SK-N-SH (cell line): ENCODE results near the gene C1orf159. TPM values are rescaled to one million over a fixed set of nuclear protein-coding genes. Genes with fewer than 3 reads are reported as not detected.

Experiments
- CTCF ChIA-PET: fragments of 300-600, 350-600 bp; formaldehyde crosslinking; extraction: SDS; loops from one replicate; lab custom pipeline; 2021; lab: Yijun Ruan, JAX
- POLR2A ChIA-PET: fragments of 350-600 bp; sonication (Branson Sonifier 250); formaldehyde crosslinking; extraction: SDS; loops from one replicate; lab custom pipeline; 2020; ENCODE audit warnings: antibody characterized with exemption, inconsistent platforms; lab: Yijun Ruan, JAX
- DNase-seq: peaks from one replicate; pipeline ENCODE4 v3.0.0; 2012
- H2AFZ ChIP-seq: fragments of 200-600 bp; sonication (generic); 2 replicates; pipeline ENCODE4 v1.8.1; 2016; ENCODE audit warnings: antibody characterized with exemption, mild to moderate bottlenecking, low read depth
- H3F3A ChIP-seq: fragments of 200-600 bp; sonication (generic); replicated peaks from 2 replicates; pipeline ENCODE3; 2016; ENCODE audit warnings: antibody characterized with exemption, mild to moderate bottlenecking; ENCODE audit not compliant: insufficient read depth
- H3K27ac ChIP-seq, 2 experiments: fragments of 200-500 bp in 1 of 2; fragments of 200-600 bp in 1 of 2; sonication (Bioruptor generic) in 1 of 2; sonication (generic), shearing (Covaris generic) in 1 of 2; 2 replicates each; pipeline versions ENCODE4 v1.5.1 to v1.6.1; 2014 to 2016; ENCODE audit warnings: low read depth in 2 of 2, inconsistent platforms in 1 of 2, low read length in 1 of 2, mild to moderate bottlenecking in 1 of 2, mixed read lengths in 1 of 2
- H3K27me3 ChIP-seq: fragments of 200-600 bp; sonication (generic), shearing (Covaris generic); 2 replicates; pipeline ENCODE4 v1.6.1; 2016; ENCODE audit warnings: mixed run types; ENCODE audit not compliant: insufficient read depth
- H3K36me3 ChIP-seq, 2 experiments: fragments of 200-500 bp in 1 of 2; fragments of 200-600 bp in 1 of 2; sonication (Bioruptor generic) in 1 of 2; sonication (generic) in 1 of 2; replicated peaks in 1 of 2; 2 replicates each; pipeline versions ENCODE3 to v1.5.1; 2014 to 2016; ENCODE audit warnings: low read length in 1 of 2, mild to moderate bottlenecking in 1 of 2; ENCODE audit not compliant: insufficient read depth in 2 of 2, control insufficient read depth in 1 of 2
- H3K4me1 ChIP-seq, 2 experiments: fragments of 200-500 bp in 1 of 2; fragments of 200-600 bp in 1 of 2; sonication (Bioruptor generic) in 1 of 2; sonication (generic), shearing (Covaris generic) in 1 of 2; 2 replicates each; pipeline versions ENCODE4 v1.5.1 to v1.6.1; 2014 to 2016; ENCODE audit warnings: low read depth in 1 of 2, low read length in 1 of 2, mixed run types in 1 of 2; ENCODE audit not compliant: insufficient read depth in 2 of 2, control insufficient read depth in 1 of 2
- H3K4me2 ChIP-seq: fragments of 200-600 bp; sonication (generic), shearing (Covaris generic); 2 replicates; pipeline ENCODE4 v1.6.1; 2017; ENCODE audit warnings: mixed run types
- H3K4me3 ChIP-seq, 2 experiments: fragments of 200-500 bp in 1 of 2; fragments of 200-600 bp in 1 of 2; sonication (Bioruptor generic) in 1 of 2; sonication (generic), shearing (Covaris generic) in 1 of 2; 2 replicates each; pipeline versions ENCODE4 v1.5.1 to v1.8.1; 2014 to 2016; ENCODE audit warnings: low read depth in 2 of 2, inconsistent platforms in 1 of 2, low read length in 1 of 2, mild to moderate bottlenecking in 1 of 2, mixed read lengths in 1 of 2, moderate library complexity in 1 of 2
- H3K79me2 ChIP-seq: fragments of 200-600 bp; sonication (generic); 2 replicates; pipeline ENCODE4 v1.8.1; 2017; ENCODE audit warnings: mild to moderate bottlenecking; ENCODE audit not compliant: insufficient read depth
- H3K9ac ChIP-seq: fragments of 200-600 bp; sonication (generic); 2 replicates; pipeline ENCODE4 v1.6.1; 2017; ENCODE audit warnings: mixed run types
- H3K9me2 ChIP-seq: fragments of 200-600 bp; sonication (generic); 2 replicates; pipeline ENCODE4 v1.6.1; 2017; ENCODE audit warnings: mixed run types
- H3K9me3 ChIP-seq: fragments of 200-600 bp; sonication (generic); 2 replicates; pipeline ENCODE4 v1.6.1; 2017; ENCODE audit warnings: mixed run types, mild to moderate bottlenecking, moderate library complexity
- H4K20me1 ChIP-seq: fragments of 200-600 bp; sonication (generic); 2 replicates; pipeline ENCODE4 v1.6.1; 2017; ENCODE audit warnings: mild to moderate bottlenecking, mixed run types; ENCODE audit not compliant: insufficient read depth
- ELF1 ChIP-seq: IDR thresholded peaks from 2 replicates; pipeline ENCODE4 v1.4.0; 2012
- EP300 ChIP-seq, 2 experiments: IDR thresholded peaks; 2 replicates each; pipeline versions ENCODE4 v1.4.0 to v1.6.1; 2012; ENCODE audit warnings: borderline replicate concordance in 1 of 2, low read depth in 1 of 2, low read length in 1 of 2
- EZH2phosphoT487 ChIP-seq: fragments of 200-600 bp; sonication (generic); IDR thresholded peaks from 2 replicates; pipeline ENCODE4 v1.6.1; 2017; ENCODE audit warnings: low read depth, mixed run types, mild to moderate bottlenecking, antibody characterized with exemption, moderate library complexity, borderline replicate concordance
- MEF2A ChIP-seq: IDR thresholded peaks from 2 replicates; pipeline ENCODE4 v1.4.0; 2012; ENCODE audit warnings: low read depth, borderline replicate concordance
- MXI1 ChIP-seq: IDR thresholded peaks from 2 replicates; pipeline ENCODE4 v1.6.1; 2012; ENCODE audit warnings: mild to moderate bottlenecking, low read depth, low read length, improper control_type of control experiment
- NFIC ChIP-seq: IDR thresholded peaks from 2 replicates; pipeline ENCODE4 v1.4.0; 2012; ENCODE audit warnings: borderline replicate concordance
- REST ChIP-seq: IDR thresholded peaks from 2 replicates; pipeline ENCODE4 v1.6.1; 2012; ENCODE audit warnings: mild to moderate bottlenecking, low read depth, low read length, moderate library complexity
- SMC3 ChIP-seq: IDR thresholded peaks from 2 replicates; pipeline ENCODE4 v1.6.1; 2012; ENCODE audit warnings: low read depth, low read length, improper control_type of control experiment
- TCF12 ChIP-seq: IDR thresholded peaks from 2 replicates; pipeline ENCODE4 v1.4.0; 2012
- TEAD4 ChIP-seq: IDR thresholded peaks from 2 replicates; pipeline ENCODE4 v1.4.0; 2012; ENCODE audit warnings: mild to moderate bottlenecking, borderline replicate concordance; ENCODE audit not compliant: insufficient read depth
- WGBS: methylation state at CpG from one replicate; pipeline ENCODE4 v1.1.6; 2017; ENCODE audit warnings: low lambda C conversion rate; 5-methylcytosine and 5-hydroxymethylcytosine counted together
- polyA plus RNA-seq, 3 experiments: library from polyadenylated mRNA; depleted of rRNA; stranded (reverse); fragments of >200 nt; gene quantifications; 2 replicates each; pipeline ENCODE4 v1.2.3, GENCODE V29; 2012
- TF ChIP-seq, protein P1 (sequence below): fragments of 150-350 bp; IDR thresholded peaks from 2 replicates; pipeline ENCODE4 v1.6.1; 2016; ENCODE audit warnings: mild to moderate bottlenecking, low read depth, low read length

The C1orf159 gene
- polyA plus RNA-seq, 1 of the 3 experiments (the other 2 are of a cell fraction): 10.2 TPM

DNA sequence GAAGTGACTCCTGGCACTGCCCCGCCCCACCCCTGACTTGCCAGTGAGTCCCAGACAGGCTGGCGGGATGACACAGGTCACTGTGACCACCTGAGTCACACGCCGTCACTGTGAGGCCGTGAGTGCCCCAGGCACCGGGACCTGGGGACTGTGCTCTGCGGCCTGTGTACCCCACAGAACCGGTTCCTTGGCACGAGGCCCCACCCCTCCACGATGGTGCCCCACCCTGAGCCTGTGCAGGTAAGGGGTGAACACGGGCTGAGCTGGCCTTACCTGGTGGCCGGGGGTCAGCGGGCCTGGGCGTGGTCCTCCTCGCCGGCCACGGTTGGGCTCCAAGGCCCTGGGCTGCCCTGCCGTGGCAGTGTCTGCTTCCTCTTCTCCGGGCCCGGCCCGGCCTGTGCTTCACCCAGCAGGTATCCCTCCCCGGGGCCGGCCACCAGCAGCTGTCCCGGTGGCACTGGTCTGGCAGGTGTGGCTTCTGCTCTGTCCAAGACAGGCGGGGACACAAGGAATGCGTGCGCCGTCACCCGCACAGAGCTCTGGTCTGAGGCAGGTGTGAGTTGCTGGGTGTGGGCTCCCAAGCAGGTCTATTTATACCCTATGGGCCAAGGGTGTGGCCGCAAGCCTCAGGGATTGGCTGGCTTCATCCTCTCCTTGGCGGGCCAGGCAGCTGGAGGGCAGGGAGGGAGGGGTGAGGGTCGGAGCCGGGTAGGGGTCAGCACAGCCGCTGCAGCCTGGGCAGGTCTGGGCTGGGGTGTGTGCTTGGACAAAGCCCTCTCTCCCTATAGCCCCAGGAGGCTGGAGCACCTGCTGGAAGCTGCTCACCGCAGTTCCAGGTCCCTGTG is 41.9 kb downstream of the C1orf159 start, which contains the start of gene RNF223:
Gene RNF223 (minus strand): TSS at position 564 of the 845 bp plus-strand sequence. CDS start 1,740 bp downstream, outside the sequence.
- H3K9me3 ChIP-seq: no peaks in the 10 kb centered on the region
- H3K4me3 ChIP-seq: no peak within 1 kb of the TSS
- H2AFZ ChIP-seq: no peak within 1 kb of the TSS
- H3K79me2 ChIP-seq: no peaks in the 10 kb centered on the region
- no peaks in the 10 kb centered on the region; a peak in 1 of 4 replicates for H3K4me1 ChIP-seq
- no peak within 1 kb of the TSS for H3K27ac ChIP-seq
- no peak for TF ChIP-seq REST
- no peak for TF ChIP-seq SMC3
- TF ChIP-seq ELF1: no peak
- TF ChIP-seq, protein P1, sequence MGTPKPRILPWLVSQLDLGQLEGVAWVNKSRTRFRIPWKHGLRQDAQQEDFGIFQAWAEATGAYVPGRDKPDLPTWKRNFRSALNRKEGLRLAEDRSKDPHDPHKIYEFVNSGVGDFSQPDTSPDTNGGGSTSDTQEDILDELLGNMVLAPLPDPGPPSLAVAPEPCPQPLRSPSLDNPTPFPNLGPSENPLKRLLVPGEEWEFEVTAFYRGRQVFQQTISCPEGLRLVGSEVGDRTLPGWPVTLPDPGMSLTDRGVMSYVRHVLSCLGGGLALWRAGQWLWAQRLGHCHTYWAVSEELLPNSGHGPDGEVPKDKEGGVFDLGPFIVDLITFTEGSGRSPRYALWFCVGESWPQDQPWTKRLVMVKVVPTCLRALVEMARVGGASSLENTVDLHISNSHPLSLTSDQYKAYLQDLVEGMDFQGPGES: no peak
- no peak for TF ChIP-seq TCF12
- no peak for TF ChIP-seq EP300 (IDR thresholded peaks at IDR 0.05; ENCODE audit: borderline replicate concordance in 1 of 2, low read depth in 1 of 2, low read length in 1 of 2)
- no peak for TF ChIP-seq EZH2phosphoT487
- no peak for TF ChIP-seq TEAD4
- TF ChIP-seq MEF2A: no peak
- no peak for TF ChIP-seq MXI1
- TF ChIP-seq NFIC: no peak
- peaks cover 21% of the 10 kb centered on the region for H3K27me3 ChIP-seq
- H3K36me3 ChIP-seq: no peaks in the 10 kb centered on the region
- H4K20me1 ChIP-seq: no peaks in the 10 kb centered on the region
- no peaks in the 10 kb centered on the region for H3F3A ChIP-seq
- DNase-seq: no peak
- H3K4me2 ChIP-seq: no peak within 1 kb of the TSS
- no peaks in the 10 kb centered on the region for H3K9me2 ChIP-seq
- 30% methylated on average over 2 of the region's 35 CpGs for WGBS
- POLR2A ChIA-PET: no interaction called here
- CTCF ChIA-PET: interaction anchor here (0.9 to 2.4 kb wide), 7 partner anchors 10 to 72 kb away, joined by 3 to 15 read pairs (median 4); no protein-coding TSS in a partner anchor
- no peak within 1 kb of the TSS for H3K9ac ChIP-seq
